Epithelial cell of alveolus of lung (primary cell): ENCODE measurements around the gene LIN52. TPM values are rescaled to one million over a fixed set of nuclear protein-coding genes. Genes with fewer than 3 reads are reported as not detected.

Experiments
- total RNA-seq: library from RNA; depleted of rRNA; stranded (reverse); fragments of >200 nt; gene quantifications from 2 replicates; pipeline ENCODE4 v1.2.1, GENCODE V29; 2015

LIN52 gene
- 3.8 and 4.5 TPM in 2 replicates for total RNA-seq

GRCh38 chr14:74084277-74085046 lies at the start of gene LIN52, which contains the start of gene ALDH6A1:
TSS of gene LIN52 (plus strand) at chr14:74084956. CDS start at chr14:74084975, 19 bp downstream.
TSS of gene ALDH6A1 (minus strand) at chr14:74084453. CDS start at chr14:74084394, 59 bp downstream.

DNA sequence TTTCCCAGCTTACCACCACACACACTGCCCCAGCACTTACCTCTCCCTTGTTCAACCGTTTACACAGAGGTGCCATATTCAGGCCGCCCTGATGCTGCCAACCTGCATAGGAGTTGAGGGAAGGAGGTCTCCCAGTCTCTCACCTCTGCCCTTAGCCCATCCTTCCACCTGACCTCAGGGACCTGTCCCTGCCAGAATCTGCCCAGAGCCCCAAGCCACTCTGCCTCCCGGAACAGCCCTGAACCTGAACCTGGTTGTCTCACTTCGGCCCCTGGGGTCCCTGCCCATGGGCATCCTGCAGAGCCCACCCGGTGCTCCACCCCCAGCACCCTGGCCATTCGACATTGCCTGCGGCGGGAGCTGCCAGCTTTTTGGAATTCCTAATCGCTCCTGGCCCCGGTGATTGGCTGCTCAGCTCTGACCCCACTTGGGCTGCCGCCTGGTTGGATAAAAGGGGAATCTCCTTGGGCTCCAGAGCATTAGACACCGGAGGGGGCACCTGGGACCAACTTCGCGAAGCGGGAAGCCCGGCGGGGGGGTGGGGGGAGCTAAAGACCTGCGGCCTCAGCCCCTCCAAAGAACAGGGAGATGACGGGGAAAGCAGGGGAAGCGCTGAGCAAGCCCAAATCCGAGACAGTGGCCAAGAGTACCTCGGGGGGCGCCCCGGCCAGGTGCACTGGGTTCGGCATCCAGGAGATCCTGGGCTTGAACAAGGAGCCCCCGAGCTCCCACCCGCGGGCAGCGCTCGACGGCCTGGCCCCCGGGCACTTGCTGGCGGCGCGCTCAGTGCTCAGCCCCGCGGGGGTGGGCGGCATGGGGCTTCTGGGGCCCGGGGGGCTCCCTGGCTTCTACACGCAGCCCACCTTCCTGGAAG lies 154.5 kb downstream of the LIN52 start, which contains the start of gene VSX2:
TSS of gene VSX2 (plus strand) at position 476 of the 874 bp plus-strand sequence. CDS start at position 589, 113 bp downstream.

Other genes starting within 250 kb of the LIN52 start
- gene PTGR2, start 233.1 kb upstream of the LIN52 start, total RNA-seq: 3.5 and 3.8 TPM in 2 replicates
- gene ZNF410, start 198.1 kb upstream of the LIN52 start, total RNA-seq: 42.5 and 46.1 TPM in 2 replicates
- gene FAM161B, start 134.9 kb upstream of the LIN52 start, total RNA-seq: 1.6 and 1.9 TPM in 2 replicates
- 20.4 and 26.9 TPM in 2 replicates for gene COQ6, start 134.7 kb upstream of the LIN52 start, total RNA-seq
- 5.0 and 6.6 TPM in 2 replicates for gene ENTPD5, start 65.7 kb upstream of the LIN52 start, total RNA-seq
- 5.7 and 8.4 TPM in 2 replicates for gene BBOF1, start 65.6 kb upstream of the LIN52 start, total RNA-seq
- 14.1 and 24.8 TPM in 2 replicates for gene ALDH6A1, start 503 bp upstream of the LIN52 start, total RNA-seq
- gene VSX2, start 154.5 kb downstream of the LIN52 start, total RNA-seq: not detected in 2 replicates
- gene ABCD4, start 218.0 kb downstream of the LIN52 start, total RNA-seq: 24.0 and 36.7 TPM in 2 replicates